Fibroblast of skin of right biceps (primary cell): ENCODE results near the gene CDKN2D.

Experiments
- DNase-seq: peaks from one replicate; pipeline ENCODE4 v3.0.0-alpha.2; 2013

CDKN2D gene

DNA sequence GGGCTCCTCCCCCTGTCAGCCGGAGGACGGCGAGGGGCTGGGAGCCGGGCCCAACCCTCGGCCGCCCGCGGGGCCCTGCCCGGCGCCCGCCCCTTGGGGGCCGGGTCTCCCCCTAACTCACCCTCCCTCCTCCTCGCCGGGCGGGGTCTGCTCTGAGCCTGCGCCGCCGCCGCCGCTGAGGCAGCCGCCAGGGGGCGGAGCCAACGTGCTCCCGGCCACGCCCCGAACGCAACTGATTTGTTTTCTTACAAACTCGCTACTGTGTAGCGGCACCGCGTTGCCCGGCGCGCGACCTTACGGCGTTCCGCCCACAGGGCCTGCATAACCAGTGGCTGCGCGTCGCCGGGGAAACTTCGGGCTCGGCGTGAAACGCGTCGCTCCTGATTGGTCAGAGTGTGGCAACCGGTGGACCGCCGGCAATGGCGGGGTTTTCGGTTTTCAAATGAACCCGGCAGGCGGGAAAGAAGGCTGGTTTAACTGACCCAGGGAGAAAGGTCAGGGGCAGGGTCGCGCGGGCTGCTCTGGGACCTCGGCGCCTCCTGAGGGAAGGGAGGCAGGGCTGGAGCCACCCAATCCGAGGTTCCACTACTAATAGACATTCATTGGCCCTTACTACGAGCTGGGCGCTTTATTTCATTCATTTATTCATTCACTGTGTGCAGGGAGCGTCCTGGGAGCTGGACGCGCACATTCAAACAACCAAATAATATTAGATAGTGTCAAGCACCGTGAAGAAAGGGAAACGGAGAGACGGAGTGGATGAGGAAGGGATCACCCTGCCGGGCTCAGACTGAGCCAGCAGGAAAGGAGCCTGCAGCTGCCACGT lies at the start of gene CDKN2D:
TSS of gene CDKN2D (minus strand) at position 154 of the 826 bp plus-strand sequence. CDS start 326 bp downstream, outside the sequence.
- DNase-seq, result peak; percentile 99

DNA sequence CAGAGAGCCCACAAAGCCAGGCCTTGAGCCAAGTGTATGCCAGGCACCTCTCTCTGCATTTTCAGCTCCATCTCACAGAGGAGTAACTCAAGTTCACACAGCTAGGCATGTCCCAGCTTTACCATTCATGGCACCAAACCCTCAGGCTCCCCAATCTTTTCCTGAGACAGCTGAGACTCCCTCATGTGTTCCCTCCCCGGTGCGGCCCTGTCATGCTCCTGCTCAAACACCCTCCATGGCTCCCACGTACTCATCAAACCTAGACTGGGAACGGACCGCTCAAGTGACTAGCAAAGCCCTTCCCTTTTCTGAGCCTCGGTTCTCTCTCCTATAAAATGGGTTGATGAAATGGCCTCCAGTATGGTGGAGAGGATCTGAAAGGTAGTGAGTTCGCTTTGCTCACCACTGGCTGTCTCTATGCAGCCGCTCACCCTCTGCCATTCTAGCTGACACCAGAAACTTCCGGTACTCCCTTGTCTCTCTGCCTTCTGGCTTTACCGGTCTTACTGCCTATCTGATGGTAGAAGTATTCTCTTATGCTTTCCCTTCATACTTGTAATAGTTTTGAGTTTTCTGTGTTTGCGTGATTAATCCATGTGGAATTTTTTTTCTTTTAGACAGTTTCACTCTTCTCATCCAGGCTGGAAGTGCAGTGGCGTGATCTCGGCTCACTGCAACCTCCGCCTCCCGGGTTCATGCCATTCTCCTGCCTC lies 48.8 kb upstream of the CDKN2D start:
- peak; percentile 86 for DNase-seq

DNA sequence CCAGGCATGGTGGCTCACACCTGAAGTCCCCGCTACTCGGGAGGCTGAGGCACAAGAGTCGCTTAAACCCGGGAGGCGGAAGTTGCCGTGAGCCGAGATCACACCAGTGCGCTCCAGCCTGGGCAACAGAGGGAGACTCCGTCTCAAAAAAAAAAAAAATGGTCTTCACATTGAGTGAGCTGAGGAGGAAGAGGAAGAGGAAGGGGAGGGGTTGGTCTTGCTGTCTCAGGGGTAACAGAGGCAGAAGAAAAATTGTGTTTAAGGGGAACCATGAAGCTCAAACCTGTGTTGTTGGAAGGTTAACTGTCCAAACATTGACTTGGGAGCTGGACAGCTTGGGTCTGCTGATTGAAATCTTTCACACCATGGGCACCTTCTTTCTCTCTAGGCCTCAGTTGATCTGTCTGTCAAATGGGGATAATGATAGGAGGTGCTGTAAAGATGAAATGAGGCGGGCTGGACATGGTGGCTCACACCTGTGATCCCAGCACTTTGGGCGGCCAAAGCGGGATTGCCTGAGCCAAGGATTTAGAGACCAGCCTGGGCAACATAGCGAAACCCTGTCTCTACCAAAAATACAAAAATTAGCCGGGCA lies 46.7 kb upstream of the CDKN2D start:
- DNase-seq, result no peak

- DNase-seq, result no peak
These were observed 43.8 kb upstream of the CDKN2D start for GRCh38 chr19:10612499-10613119.

GRCh38 chr19:10611907-10612306 lies 43.1 kb upstream of the CDKN2D start:
- no peak for DNase-seq

- DNase-seq, result no peak
These were observed 35.7 kb upstream of the CDKN2D start for GRCh38 chr19:10604460-10604980.

- DNase-seq, result no peak
These were observed 35.2 kb upstream of the CDKN2D start for GRCh38 chr19:10603873-10604459.

DNA sequence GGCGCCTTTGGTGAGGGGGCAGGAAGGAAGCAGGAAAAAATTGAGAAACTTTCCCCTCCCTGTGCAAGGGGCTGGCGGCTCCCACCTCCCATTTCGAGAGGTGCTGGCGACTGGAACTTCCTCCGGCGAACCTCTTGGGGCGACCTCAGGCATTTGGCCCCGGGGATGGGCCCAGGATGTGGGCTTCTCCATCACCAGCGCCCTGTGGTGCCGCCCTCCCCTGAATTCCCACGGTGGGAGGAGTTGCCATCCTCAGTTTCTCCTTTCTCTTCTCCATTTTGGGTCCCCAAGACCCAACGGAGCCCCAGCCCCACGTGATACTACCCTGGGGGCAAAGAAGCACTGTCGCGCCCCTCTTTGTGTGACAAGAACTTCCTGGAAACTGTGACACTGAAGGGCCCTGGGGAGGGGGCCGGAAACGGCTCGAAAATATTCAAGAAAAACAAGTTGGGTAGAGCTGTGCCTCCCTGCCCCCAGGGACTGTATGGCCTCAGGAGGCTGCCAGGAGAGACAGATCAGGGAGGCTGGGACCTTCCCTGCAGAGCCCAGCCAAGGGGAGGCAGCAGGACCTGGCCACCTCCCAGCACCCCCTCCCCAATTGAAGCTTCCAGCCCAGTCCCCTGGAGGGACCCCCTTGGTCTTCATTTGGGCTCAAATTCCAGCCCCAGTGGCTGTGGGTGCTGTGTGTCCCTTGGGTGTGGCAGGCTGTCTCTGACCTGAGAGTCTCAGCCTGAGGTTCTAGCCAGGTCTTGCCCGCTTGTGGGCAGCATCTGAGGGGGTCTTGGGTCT lies 34.5 kb upstream of the CDKN2D start:
- peak; percentile 25 for DNase-seq

DNA sequence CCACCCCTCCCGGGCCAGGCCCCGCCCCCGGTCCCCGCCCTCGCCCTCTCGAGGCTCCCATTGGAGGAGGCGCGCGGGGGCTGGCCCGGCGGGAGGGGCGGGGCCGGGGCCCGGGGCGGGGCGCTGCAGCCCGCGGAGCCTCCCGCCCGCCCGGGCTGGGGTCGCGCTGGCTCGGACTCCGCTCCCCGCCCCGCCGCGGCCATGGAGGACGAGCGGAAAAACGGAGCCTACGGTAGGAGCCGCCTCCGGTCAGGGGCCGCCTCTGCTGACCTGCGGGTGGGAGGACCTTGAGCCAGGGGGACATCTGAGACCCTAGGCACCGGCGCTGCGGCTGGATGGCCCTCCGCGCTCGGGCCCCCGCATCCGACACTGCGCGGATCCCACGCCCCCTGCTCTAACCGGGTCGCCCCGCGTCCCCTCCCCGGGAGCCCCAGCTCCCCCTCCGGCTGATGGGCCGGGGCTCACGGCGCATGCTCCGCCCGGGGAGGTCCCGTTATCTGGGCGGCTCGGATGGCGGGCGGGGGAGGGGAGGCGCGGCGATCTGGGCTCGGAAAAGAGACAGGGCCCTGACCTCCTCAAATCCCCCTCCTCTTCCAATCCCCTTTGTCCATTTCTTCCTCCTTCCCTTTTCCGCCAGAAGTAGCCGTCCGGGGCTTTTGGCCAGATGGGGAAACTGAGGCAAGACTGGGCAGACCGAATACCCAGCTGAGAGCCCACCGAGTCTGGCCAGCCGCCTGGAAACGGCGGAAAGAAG lies 33.7 kb upstream of the CDKN2D start:
- peak; percentile 77 for DNase-seq

- DNase-seq, result no peak
These were observed 33.2 kb upstream of the CDKN2D start for GRCh38 chr19:10601999-10602329.

DNA sequence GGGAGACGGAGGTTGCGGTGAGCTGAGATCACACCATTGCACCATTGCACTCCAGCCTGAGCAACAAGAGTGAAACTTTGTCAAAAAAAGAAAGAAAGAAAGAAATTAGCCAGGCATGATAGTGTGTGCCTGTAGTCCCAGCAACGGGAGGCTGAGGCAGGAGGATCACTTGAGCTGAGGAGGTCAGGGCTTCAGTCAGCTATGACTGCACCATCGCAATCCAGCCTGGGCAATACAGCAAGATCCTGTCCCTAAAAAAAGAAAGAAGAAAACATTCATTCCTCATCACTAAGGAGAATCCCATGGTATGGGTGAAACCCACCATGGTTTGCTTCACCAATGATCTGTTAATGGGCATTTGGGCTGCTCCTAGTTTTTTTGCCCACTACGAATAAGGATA lies 31.4 kb upstream of the CDKN2D start:
- DNase-seq, result no peak

GRCh38 chr19:10593820-10594637 lies 25.2 kb upstream of the CDKN2D start:
- no peak for DNase-seq

DNA sequence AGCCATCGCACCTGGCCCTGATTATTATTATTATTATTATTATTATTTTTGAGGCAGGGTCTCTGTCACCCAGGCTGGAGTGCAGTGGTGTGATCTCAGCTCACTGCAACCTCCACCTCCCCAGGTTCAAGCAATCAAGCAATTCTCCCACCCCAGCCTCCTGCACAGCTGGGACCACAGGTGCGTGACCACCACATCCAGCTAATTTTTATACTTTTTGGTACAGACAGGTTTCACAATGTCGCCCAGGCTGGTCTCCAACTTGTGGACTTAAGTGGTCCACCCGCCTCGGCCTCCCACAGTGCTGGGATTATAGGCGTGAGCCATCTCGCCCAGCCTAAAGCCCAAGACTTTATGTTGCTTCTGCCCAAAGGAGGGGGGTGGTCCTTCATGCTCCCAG lies 24.4 kb upstream of the CDKN2D start:
- DNase-seq, result no peak

DNA sequence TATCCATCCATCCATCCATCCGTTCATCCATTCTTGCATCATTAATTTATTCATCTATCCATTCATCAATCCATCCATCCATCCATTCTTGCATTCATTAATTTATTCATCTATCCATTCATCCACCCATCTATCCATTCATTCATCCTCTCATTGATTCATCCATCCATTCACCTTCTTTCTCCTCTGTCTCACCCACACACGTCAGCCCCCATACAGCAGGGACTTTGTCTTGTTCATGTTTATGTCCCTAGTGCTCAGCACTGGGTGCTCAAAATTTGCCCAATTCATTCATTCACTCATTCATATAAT lies 19.0 kb upstream of the CDKN2D start:
- DNase-seq, result no peak

- DNase-seq, result no peak
These were observed 18.5 kb upstream of the CDKN2D start, which contains the start of gene AP1M2 for GRCh38 chr19:10587022-10587838. Gene AP1M2, minus strand, starts transcription at chr19:10587312. Its CDS starts 81 bp downstream, at chr19:10587231.

DNA sequence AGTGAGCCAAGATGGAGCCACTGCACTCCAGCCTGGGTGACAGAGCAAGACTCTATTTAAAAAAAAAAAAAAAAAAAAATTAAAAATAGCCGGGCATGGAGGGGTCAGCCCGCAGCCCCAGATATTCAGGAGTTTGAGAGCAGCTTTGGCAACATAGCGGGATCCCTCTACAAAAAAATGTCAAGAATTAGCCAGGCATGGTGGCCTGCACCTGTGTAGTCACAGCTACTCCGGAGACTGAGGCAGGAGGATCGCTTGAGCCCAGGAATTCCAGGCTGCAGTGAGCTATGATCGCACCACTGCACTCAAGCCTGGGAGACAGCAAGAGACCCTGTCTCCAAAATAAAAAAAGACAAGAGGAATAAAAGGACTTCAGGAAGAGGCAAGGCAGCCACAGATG lies 17.6 kb upstream of the CDKN2D start:
- no peak for DNase-seq

- DNase-seq, result no peak
These were observed 14.4 kb upstream of the CDKN2D start for GRCh38 chr19:10583036-10583776.

DNA sequence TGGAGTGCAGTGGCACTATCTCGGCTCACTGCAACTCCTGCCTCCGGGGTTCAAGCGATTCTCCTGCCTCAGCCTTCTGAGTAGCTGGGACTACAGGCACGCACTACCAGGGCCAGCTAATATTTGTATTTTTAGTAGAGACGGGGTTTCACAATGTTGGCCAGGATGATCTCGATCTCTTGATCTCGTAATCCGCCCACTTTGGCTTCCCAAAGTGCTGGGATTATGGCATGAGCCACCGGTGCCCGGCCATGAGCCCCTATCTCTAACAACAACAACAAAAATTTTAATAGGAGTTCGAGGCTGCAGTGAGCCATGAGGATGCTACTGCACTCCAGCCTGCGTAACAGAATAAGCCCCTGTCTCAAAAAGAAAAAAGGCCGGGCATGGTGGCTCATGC lies 13.3 kb upstream of the CDKN2D start:
- DNase-seq, result no peak
